GM21447 (cell line): ENCODE measurements around the gene GIT1.

Experiments
- ATAC-seq: cut with Tn5 transposase; IDR thresholded peaks from one replicate; pipeline ENCODE4 v1.9.1; 2021; ENCODE audit not compliant: unreplicated experiment

Gene GIT1, protein sequence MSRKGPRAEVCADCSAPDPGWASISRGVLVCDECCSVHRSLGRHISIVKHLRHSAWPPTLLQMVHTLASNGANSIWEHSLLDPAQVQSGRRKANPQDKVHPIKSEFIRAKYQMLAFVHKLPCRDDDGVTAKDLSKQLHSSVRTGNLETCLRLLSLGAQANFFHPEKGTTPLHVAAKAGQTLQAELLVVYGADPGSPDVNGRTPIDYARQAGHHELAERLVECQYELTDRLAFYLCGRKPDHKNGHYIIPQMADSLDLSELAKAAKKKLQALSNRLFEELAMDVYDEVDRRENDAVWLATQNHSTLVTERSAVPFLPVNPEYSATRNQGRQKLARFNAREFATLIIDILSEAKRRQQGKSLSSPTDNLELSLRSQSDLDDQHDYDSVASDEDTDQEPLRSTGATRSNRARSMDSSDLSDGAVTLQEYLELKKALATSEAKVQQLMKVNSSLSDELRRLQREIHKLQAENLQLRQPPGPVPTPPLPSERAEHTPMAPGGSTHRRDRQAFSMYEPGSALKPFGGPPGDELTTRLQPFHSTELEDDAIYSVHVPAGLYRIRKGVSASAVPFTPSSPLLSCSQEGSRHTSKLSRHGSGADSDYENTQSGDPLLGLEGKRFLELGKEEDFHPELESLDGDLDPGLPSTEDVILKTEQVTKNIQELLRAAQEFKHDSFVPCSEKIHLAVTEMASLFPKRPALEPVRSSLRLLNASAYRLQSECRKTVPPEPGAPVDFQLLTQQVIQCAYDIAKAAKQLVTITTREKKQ

DNA sequence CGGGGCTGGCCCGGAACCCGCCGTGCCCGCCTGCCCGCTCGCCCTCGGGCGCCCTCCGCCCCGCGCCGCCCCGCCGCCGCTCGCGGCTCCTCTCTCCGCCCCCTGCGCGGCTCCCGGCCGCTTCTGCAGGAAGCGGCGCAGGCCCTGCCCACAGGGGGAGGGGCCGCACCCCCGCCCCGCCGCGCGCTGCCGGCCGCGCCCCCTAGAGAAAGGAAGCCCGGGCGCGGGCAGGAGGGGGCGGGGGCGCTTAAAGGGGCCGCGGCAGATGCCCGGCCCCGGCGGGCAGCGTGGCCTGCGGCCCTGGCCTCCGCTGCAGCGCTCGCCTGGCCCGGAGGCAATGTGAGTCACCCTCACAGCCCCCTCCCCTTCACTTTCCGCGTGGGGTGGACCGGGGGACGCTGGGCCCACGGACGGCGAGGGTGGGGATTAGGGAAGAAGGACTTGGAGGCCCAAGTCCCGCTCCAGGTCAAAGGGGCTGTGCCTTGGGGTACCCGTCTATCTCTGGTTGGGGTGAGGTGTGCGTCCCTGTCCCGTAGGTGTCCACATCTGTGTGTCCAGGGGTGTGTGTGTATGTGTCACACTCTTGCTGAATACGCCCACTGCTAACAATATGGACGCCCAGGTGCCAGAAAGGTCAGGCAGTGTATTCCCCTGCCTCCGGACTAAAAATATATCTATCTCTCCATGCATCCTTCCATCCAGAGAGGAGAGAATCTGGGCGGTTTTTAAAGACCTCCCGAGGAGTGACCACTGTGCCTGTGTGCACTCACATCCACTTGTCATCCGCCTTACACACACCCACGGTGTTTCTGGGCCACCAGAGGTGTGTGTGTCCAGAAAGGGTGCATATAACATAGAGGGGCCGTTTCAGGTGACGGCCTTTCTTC is at the start of gene GIT1:
TSS of gene GIT1 (minus strand) at position 125 of the 887 bp plus-strand sequence. CDS start 270 bp downstream, outside the sequence.
- ATAC-seq = peak; percentile 43

DNA sequence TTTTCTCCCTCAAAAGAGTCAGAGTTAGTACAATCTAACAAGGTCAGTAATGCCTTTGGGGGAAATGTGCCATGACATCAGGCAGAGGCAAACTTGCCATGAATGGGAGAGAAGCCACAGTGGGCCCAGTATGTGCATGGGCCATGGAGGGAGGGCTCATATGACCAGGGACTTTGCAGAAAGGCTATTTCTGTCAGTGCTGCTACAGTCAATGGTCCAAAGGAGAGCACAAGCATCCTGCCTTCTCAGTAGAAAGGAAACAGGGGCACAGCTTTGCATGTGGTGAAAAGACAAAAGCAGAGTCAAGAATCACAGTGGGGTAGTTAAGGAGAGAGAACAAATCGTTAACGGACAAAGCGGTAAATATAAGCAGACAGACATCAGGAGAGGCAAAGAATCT is 44.4 kb upstream of the GIT1 start:
- no peak for ATAC-seq

DNA sequence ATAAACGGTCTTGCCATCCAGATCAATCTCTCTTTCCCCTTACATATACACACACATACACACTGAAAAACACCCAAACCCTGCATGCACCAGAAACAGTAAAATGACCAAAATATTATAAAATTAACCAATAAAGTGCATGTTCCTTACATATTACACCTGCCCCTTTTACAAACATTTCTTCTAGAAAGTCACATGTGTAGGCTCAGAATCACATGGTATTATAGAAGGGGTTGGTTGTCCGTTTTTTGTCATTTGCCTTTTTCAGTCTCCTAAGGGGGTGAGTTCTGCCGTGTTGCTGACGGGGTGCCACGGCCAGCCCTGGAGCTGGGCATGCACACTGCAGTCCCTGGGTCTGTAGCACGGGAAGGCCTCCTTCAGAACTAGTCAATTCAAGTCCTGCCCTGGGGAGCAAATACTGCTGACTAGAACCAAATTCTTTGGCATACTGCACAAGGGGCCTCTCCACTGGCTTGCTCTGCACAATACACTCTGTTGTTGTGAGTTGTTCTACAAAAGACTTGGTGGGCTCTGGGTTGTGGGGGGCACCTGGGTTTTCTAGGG is 41.3 kb upstream of the GIT1 start:
- no peak for ATAC-seq

DNA sequence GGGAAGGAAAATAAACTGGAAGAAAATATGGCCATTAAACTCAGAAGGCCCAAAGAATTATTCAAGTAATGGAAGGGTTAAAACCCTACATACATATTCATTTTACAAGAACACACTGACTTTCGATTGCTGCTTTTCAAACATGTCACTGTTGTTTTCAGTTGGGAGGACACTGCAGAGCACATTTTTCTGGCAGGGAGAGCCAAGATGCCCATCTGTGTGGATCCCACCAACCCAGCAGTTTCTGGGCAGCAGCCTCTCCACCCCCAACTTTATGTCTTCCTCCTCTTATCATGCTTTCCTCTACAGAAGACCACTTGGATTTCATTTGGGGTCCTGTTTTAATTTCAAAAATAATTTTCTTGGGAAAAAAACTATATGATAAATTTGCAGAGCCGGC is 40.4 kb upstream of the GIT1 start:
- ATAC-seq = no peak

DNA sequence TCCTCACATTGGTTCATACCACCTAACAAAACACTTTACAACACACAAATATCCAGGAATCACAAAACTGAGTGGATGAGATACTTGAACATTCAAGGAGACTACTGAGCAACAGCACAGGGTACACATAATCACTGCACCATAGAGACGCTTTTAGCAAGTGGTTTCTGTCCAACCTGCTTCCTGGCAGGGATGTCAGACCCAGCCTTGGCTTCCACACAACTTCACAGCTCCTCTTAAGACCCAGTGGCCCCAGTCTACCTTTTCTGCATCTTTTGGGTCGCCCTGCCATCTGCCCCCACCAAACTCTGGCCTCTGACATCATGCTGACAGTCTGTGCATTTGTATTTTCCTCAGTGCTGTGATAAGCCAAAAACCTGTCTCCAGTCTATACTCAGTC is 39.2 kb upstream of the GIT1 start:
- no peak for ATAC-seq

DNA sequence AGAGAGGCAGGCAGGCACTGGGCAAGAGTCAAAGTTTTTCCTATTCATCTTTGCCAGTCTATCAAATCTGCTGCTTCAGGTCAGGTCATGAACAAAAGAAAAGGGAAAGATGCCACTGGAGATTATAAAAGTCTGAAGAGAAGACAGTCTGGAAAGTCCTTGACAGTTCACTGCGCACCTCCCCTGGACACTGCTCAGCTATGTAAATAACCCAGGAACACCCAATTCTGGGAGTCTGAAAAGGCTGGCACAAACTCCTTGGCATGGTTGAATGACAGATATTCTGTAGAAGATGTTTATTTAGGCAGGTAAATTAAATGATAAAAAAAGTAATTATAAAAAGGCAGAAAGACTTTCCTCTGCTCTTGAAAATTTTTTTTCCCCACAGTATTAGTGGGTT is 38.5 kb upstream of the GIT1 start:
- no peak for ATAC-seq

DNA sequence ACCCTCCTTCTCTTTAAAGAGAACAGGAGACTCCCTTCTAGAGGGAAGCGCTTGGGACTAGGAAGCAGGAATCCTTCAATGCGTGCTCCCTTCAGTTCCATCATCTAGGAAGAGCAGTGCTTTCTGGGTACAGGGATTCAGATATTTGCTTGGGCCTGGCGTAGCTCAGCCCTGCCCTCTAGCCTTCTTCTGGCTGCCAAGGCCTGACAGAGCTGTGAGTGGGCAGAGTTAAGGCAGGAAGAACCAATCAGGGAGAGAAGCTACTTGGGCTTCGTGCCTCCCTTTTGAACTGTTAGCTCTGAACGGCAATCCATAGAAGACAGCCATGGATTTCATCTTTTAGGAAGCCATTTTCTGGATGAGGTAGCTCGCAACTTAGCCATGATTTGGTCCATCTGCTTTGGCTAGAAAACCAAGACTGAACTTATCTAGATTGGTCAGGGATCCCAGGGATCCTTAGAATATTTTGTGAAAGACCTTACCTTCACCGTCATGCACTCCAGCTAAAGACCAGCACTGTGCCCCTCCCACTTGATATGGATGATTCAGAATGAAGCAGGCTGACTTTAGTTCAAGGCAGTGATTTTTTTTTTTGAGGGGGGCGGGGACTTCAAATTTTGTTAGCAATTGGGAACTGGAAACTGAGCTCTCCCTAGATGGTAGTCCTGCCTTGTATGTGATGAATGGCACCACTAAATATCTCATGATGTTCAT is 35.7 kb upstream of the GIT1 start:
- no peak for ATAC-seq

DNA sequence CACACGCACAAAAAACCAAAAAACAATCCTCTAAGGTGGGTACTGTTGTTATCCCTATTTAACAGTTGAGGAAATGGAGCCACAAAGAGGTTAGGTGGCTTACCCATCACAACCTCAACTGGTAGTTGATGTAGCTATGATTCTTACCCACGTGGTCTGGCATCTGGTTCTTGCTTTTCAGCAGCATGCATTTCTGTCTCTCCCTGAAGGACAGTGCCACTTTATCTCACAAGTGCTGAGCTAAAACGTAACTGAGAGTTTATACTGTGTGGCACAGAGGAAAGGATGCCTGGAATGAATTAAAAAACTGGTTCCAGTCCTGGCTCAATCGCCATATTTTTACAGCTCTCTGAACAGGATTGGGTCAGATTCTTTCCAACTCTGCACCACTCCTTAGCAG is 35.1 kb upstream of the GIT1 start:
- ATAC-seq = no peak

DNA sequence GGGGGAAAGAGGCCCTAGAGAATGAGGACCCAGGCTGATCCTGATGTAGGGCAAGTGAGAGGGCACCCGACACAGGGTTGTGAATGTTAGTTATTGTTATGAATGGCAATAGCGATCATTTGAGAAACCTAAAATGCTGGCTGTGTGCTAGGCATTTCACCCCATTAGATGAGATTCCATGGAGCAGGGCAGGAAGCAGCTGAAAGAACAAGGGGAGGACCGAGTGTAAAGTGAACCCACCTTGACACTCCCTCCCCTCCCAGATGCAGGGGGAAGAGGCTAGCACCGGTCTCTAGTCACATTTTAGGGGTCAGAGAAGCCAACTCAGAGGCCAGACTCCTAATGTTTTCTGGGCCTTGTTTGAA is 33.8 kb upstream of the GIT1 start:
- no peak for ATAC-seq

DNA sequence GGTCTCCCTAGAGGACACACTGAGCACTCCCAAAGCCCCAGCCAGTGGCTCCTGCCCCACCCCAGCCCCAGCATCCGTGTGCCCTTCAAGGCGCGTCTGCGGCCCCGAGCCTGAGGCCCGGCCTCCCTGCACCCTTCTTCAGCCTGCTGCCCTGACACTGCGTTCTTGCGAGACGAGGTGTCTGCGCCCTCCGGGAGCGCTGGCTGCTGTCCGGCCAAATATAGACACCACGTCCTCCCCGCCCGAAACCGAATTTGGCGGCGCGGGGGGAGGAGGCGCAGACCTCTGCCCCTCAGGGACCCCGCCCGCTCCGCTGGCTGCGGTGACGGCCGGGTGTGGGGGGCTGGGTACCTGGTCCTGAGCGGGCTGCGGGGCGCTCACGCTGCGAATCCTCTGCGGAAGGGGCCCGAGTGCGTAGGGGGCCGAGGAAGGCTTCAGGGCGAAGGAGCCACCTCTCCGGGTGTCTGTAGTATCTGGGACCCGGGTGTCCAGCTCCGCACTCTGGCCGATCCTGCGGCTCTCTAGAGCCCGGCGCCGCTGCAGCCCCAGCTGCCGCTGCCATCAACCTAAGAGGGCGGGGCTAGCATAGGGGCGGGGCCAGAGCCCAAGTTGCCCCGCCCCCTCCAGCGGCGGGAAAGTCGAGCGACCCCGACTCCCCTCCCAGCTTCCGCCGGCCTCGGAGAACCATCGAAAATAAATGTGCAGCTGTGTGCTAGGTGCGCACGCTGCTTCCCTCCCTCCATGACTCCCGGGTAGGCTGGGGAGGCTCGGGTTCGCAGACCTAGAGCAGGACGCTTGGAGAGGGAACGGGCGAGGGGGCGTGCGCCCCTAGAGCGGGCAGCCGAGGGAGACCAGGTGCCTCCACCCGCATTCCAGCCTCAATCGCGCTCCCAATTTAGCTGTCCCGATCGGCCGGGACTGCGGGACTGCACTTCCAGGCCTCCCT is 33.2 kb upstream of the GIT1 start, which contains the start of gene CORO6:
TSS of gene CORO6 (minus strand) at position 576 of the 946 bp plus-strand sequence. CDS start 1,491 bp downstream, outside the sequence.
- peak; percentile 54 for ATAC-seq

DNA sequence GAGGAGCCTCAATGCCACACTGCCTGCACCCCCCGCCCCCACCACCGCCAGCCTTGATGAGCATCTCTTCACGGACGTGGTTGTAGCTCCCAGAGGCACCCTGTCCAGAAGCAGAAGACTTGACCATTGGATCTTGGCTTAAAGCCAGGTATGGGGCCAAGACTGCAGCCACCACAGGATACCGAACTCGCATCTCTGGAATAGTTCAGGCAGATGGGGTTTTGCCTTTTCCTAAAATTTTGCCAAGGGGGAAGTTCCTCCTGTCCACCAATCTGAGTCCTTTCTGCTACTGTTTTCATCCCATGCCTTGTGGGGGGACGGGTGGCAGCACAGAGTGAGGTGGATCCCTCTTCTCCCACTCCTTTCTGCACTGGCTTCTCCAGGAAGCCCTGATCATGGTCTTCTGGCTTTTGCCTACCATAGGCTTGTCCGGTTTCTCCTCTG is 32.3 kb upstream of the GIT1 start:
- no peak for ATAC-seq

DNA sequence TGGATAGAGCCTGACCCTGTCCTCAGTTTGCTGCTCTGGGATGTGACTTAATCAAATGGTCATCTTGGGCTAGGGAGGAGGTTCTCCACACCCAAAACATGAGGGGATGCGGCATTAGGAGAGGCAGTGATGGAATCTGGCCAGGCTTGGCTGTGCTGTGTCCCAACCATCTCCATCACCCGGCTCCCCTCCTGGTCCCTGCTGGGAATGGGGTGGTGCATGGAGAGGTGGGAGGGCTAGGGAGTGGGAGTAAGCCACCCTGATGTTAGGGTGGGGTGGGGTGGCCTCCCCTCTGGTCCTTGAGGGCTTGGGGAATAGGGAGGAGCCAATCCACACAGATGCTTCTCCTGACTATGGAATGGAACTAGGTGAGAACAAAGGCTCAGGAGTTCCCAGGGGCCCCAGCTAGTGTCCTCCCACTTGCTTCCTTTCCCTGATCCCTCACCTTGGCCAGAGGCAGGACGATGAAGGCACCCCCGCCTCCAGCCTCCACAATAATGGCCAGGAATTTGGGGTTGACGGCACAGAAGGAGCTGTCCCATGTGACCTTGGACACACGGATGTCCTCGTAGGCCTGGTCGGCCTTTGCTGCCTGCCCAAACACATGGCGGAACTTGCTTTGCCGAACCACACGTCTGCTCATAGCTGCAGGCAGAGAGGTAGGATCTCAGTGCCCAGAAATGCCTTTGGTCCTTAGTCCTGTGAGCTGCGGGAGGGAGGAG is 31.5 kb upstream of the GIT1 start:
- no peak for ATAC-seq

DNA sequence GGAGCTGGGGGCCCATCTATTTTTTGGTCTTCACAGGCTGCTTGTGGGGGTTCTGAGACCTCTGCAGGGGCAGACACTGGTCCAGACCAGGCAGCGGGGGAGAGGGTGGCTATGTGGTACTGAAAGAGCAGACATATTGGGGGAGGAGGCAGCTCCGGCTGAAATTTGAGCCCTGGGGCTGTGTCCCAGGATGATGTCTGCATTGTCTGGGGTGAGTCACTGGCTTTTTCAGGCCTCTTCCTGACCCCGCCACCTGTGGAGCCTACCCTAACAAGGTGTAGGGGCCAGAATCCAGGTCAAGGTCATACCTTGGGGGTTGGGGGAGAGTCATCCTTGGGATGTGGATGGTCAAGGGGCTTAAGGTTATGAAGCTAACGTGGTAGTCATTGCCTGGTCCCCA is 30.8 kb upstream of the GIT1 start:
- no peak for ATAC-seq

DNA sequence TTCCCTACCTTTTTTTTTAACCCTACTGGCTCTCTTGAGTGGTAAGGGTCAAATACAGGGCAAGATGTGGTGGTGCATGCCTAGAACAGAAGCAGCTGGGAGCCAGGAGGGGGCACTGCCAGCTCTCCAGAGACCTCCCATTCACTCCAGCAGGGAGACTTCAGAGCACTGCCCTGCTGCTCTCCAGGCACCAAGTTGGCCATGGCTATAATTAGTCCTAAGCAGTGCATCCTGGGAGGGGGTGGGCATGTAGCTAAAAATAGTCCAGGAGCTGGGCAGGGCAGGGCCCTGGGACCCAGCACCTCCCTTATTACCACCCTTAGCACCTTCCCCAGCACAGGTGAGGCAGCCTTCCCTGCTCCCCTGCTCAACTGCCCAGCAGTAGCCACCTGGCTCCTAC is 29.8 kb upstream of the GIT1 start:
- no peak for ATAC-seq

DNA sequence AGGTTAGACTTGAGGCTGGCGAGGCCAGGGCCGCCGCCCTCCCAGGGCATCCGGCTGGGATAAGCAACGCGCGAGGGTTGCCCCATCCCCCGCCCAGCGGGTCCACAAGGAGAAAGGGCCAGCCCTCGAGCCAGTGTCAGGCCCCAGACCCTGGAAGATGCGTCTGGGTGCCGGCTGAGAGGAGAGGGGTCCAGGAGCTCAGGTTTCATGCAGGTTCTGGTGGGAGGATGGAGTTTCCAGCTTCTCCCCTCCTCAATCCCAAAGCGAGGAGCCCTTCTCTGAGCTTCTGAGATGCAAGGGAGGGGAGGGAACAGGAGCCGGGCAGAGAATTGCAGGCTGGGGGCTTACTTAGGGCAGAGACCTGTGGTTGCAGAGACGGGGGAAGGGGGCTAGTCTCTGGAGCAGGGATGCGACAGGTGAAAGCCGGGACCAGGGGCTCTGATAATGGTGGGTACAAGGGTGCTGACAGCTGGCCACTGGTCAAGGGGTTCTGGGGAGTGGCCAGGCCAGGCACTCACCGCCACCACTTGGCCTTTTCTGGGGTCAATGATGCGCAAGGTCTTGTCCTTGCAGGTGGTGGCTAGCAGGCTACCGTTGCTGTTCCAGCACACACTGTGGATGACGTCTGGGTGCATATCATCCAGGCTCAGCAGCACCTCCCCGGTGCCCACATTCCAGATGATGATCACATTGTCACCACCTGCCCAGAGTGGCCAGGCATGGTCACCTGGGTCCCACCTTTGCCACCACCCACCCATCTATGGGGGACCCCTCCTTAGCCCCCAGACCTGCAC is 29.0 kb upstream of the GIT1 start:
- no peak for ATAC-seq

DNA sequence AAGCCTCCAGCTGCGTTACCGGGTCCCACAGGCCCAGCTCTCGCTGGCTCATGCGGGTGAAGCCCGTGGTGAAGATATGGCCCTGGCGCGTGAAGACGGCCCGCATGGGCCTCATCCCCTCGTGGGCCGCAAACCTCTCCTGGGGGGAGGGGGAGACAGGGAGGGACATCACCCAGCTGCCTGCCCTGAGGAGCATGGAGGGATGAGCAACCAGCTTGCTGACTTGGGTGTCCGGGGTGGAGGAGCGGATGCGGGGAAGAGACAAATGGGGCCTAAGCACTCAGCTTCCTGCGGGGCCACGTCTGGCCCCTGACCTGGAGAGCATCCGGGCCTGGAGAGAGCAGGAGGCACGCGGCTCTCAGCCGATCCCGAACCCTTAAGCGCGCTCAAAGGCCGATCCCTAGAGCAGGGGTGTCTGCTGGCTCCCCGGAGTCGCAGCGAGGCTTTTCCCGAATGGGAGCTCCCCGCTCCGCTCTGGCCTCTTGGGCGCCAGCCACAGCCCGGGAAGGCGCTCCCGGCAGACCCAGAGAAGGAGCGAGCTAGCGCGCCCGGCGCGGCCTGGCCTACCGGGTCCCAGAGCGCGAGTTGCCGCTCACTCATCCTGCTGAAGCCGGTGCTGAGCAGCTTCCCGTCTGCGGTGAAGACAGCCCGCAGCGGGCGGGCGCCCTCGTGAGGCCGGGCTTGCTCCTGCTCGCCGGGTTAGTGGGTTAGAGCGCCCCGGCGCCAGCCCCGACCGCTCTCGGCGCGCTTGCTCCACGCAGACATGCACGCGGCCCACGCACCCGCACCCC is 28.2 kb upstream of the GIT1 start:
- ATAC-seq = no peak

DNA sequence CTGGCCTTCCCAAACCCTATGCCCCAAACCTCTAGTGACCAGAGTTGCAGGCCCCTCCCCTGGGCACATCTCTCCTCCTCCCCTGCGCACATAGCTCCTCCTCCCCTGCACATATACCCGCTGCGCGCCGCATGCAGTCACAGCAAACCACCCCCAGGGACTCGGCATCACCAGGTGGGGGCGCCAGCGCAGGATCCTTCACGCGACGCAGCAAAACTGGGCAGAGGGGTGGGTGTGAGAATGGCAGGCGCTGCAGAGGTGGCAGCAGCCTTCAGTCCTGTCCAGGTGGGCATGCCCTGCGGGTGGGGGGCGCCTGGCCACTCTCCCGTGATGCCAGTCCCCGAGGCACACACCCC is 27.7 kb upstream of the GIT1 start:
- ATAC-seq = peak; percentile 53
